Osteocyte (in vitro differentiated cells): ENCODE results near the gene PDE4D. TPM values are rescaled to one million over a fixed set of nuclear protein-coding genes. Genes with fewer than 3 reads are reported as not detected.

Experiments
- DNase-seq: peaks from one replicate; pipeline ENCODE4 v3.0.0; 2021; ENCODE audit warnings: mixed read lengths; ENCODE audit not compliant: unreplicated experiment; ENCODE audit errors: extremely low spot score
- H3K27ac Mint-ChIP-seq: one replicate; pipeline ENCODE4 v1.8.0; 2021; ENCODE audit warnings: mild to moderate bottlenecking, mixed read lengths; ENCODE audit not compliant: unreplicated experiment
- H3K27me3 Mint-ChIP-seq: one replicate; pipeline ENCODE4 v1.8.0; 2021; ENCODE audit warnings: mixed read lengths; ENCODE audit not compliant: unreplicated experiment
- H3K36me3 Mint-ChIP-seq: one replicate; pipeline ENCODE4 v1.8.0; 2021; ENCODE audit warnings: mixed read lengths; ENCODE audit not compliant: unreplicated experiment
- H3K4me1 Mint-ChIP-seq: one replicate; pipeline ENCODE4 v1.8.0; 2021; ENCODE audit warnings: mixed read lengths; ENCODE audit not compliant: unreplicated experiment
- H3K4me3 Mint-ChIP-seq: one replicate; pipeline ENCODE4 v1.8.0; 2021; ENCODE audit warnings: mild to moderate bottlenecking, moderate library complexity, mixed read lengths; ENCODE audit not compliant: unreplicated experiment
- H3K9me3 Mint-ChIP-seq: one replicate; pipeline ENCODE4 v1.8.0; 2021; ENCODE audit warnings: mixed read lengths; ENCODE audit not compliant: unreplicated experiment
- CTCF ChIP-seq: fragments of 200-600 bp; sonication (generic); IDR thresholded peaks from 2 replicates; pipeline ENCODE4 v1.5.0; 2021; ENCODE audit warnings: antibody characterized with exemption, mild to moderate bottlenecking, moderate library complexity
- total RNA-seq: library from RNA; stranded (reverse); gene quantifications from 2 replicates; pipeline ENCODE4 v1.2.1, GENCODE V29; 2021

The PDE4D gene
- total RNA-seq, 1 donor from 2014 or later: 24.2 TPM

GRCh38 chr5:59685191-59685530 is 208.4 kb downstream of the PDE4D start:
- Mint-ChIP-seq H3K36me3 (peaks cover 3% of the 10 kb centered on the region), H3K4me3 (no peak overlapping the region), H3K27me3 (no peaks in the 10 kb centered on the region), H3K27ac (no peak overlapping the region), H3K9me3 (no peaks in the 10 kb centered on the region), H3K4me1 (peaks cover 3% of the 10 kb centered on the region)
- no peak for DNase-seq
- no peak for TF ChIP-seq CTCF

DNA sequence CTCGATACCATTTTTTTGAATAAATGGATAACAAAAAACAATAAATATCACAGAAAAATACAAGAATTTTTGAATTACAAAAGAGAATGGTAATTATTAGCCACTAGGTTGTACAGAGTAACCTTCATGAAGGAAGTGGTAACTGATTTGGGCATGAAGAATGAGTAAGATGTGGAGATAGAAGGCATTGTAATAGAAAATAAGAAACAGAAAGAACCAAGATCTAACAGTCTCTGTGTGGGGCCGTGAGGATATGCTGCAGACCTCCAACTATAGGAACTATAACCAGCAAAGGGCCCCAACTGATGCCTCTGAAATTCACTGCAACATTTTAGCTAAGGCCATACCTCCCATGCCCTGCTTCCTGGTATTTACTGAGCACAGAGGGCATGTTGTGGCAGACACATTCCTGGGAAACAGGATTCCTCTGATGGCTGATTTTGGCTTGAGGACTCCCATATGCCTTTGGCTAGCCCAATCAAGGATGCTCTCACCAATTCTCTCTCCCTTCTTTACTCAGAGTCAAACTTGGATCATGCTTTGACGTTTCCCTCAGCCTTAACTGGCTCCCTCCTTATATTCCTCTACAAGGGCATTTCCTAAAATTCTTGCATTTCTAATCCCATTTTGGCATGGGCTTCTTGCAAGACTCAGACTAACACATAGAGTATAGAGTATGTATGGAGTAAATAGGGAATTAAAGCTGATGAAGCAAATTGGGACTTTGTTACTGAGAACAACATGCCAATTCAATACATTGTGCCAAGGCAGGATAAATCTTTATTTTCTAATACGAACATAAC is 208.9 kb downstream of the PDE4D start:
- Mint-ChIP-seq H3K27ac (no peak overlapping the region), H3K36me3 (peaks cover 3% of the 10 kb centered on the region), H3K9me3 (no peaks in the 10 kb centered on the region), H3K27me3 (no peaks in the 10 kb centered on the region), H3K4me3 (no peak overlapping the region), H3K4me1 (peaks cover 3% of the 10 kb centered on the region)
- TF ChIP-seq CTCF: no peak
- DNase-seq: no peak

DNA sequence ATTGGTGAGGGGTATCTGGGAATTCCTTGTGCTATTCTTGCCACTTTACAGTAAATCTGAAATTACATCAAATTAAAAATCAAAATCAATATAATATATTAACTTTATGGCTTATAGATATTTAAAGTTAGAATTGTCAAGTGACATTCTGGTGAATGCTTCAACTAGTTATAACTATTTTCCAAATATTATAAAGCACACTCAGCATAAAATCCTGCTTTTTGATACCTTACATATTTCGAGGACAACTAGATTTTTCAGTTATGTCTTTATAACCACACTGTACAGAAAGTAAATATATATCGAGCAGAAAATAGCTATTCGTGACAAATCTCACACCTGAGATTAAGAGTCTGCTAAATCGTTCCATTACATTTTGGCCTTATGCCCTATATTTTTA is 210.2 kb downstream of the PDE4D start:
- Mint-ChIP-seq H3K4me3 (no peak overlapping the region), H3K4me1 (peaks cover 6% of the 10 kb centered on the region), H3K27ac (no peak overlapping the region), H3K9me3 (no peaks in the 10 kb centered on the region), H3K36me3 (peaks cover 3% of the 10 kb centered on the region), H3K27me3 (no peaks in the 10 kb centered on the region)
- TF ChIP-seq CTCF: no peak
- DNase-seq: no peak

DNA sequence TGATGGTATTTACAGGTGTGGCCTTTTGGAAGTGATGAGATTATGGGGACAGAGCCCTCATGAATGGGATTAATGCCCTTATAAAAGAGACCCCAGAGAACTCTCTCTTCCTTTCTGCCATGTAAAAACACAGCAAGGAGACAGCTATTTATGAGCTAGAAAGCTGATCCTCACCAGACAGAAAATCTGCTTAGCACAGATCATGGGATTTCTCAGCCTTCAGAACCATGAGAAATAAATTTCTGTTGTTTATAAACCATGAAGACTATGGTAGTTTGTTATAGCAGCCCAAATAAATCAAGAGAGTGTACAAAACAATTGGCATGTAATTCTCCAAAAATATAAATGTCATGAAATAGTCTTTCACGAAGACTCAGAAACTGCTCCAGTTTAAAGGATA is 211.0 kb downstream of the PDE4D start:
- Mint-ChIP-seq H3K9me3 (no peaks in the 10 kb centered on the region), H3K4me1 (peaks cover 6% of the 10 kb centered on the region), H3K27me3 (no peaks in the 10 kb centered on the region), H3K27ac (no peak overlapping the region), H3K4me3 (no peak overlapping the region), H3K36me3 (peaks cover 3% of the 10 kb centered on the region)
- no peak for DNase-seq
- no peak for TF ChIP-seq CTCF

- Mint-ChIP-seq H3K4me1 (peaks cover 4% of the 10 kb centered on the region), H3K27me3 (no peaks in the 10 kb centered on the region), H3K27ac (no peak overlapping the region), H3K9me3 (no peaks in the 10 kb centered on the region), H3K36me3 (peaks cover 3% of the 10 kb centered on the region), H3K4me3 (no peak overlapping the region)
- TF ChIP-seq CTCF: no peak
- no peak for DNase-seq
Measured at GRCh38 chr5:59678943-59679342, 214.6 kb downstream of the PDE4D start.
